ENCODE measurements around the gene LPAR1.

LPAR1 gene

DNA sequence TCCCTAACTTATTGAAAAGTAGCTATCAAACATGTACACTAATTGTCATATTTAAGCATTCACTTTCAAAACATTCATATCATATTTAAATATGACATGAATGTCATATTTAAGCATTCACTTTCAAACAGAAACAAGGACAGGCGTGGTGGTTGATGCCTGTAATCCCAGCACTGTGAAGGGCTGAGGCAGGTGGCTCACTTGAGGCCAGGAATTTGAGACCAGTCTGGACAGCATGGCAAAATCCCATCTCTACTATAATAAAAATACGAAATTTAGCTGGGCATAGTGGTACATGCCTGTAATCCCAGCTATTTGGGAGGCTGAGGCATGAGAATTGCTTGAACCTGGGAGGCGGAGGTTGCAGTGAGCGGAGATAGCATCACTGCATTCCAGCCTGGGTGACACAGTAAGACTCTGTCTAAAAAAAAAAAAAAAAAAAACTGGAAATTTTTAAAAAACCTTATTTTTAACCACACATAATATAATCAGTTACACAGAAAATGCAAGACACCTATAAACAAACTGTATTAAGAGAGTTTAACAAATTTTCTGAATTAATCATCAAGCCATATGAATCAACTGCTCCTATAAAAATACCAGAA is 88.1 kb downstream of the LPAR1 start:
- no peak for DNase-seq

DNA sequence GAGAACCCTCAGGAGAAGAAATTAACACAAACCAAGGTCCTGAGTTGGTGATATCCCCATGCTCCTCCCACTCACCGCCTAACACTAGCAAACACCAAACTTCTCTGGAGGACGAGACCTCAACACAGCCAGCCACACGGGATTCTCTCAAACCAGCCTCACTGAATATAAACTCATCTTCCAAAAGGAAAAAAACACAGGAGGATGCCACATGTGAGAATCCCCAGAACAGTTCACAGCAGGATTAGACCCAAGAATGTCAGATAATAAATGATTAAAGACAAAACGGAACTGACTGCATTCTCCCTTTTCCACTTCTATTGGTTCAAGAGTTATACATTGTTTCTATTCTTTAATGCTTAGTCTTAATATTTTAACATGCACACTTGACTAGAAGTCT is 89.2 kb downstream of the LPAR1 start:
- no peak for DNase-seq

- no peak for DNase-seq
Observed at GRCh38 chr9:110947491-110948044, 90.7 kb downstream of the LPAR1 start.

DNA sequence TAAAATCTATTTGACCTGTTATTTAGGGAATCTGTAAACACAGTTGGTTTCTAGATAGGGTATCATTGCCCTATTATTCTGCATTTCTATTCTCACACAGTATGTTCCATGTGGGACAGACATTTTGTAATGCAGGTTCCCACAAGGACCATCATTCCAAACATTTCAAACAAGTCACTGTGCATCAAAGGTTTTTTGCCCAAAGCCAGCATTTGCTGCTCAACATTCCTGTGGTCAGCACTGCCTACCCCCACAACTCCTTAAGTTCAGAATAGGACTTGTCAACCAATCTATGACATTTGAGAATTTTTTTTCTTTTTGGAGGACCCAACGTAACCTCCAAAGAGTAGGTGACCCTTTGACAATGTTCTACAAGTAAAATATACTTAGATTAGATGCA is 95.7 kb downstream of the LPAR1 start:
- no peak for DNase-seq

DNA sequence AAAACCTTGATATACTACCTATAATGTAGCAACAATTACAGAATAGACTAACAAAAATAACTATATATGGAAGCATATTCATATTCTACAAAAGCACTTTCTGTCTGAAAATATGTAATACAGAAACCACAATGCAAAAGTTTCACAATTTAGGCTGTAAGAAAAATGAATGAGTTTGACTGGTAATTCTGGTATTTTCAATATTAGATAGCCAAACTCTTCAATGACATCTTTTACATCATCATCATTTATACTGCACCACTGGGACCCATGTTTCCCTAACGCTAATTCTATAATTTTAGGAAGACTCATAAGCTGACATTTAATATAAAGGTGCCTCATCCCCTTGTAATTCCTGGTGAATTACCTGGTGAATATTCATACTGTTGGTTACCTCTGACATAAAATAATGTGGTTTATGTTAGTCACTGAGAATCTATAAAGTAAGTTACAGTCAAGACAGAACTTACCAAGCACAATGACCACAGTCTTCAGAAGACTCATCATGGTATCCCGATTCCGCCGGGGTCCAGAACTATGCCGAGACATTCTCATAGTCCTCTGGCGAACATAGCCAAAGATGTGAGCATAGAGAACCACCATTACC is 97.2 kb downstream of the LPAR1 start:
- no peak for DNase-seq

DNA sequence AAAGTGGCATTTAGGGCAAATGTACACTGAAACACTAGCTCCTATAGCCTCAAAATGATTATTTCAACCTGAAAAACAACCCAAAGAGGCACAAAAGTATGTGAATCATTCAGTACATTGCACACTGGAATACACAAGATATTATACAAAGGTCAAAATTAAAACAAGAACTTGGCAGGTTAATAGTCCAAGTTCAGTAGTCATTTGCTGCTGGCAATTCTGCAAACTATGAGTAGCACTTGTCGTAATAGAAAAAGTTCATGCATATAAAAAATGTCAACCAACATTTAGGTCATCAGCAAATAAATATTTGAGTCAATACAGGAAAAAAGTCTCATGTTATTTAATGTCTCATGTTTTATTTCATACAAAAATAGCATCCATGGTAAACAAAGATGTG is 98.7 kb downstream of the LPAR1 start:
- no peak for DNase-seq

DNA sequence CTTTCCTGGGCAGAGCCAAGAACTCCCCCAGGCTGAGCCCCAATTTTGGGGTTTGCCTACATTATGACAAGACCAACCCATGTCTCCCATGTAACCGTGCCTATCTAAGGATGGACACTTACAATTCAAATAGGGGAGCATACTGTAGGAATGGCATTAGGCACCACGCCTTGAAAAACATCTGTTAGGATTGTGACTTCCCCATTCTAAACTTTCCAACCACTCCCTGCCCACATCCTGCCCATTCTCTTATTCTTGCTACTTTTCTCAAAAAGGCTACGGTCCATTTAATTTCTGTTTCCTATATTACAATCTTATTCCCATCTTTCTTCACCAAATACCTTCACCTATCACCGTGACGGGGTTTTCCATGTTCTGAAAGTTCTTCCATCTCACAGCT is 99.2 kb downstream of the LPAR1 start:
- no peak for DNase-seq

DNA sequence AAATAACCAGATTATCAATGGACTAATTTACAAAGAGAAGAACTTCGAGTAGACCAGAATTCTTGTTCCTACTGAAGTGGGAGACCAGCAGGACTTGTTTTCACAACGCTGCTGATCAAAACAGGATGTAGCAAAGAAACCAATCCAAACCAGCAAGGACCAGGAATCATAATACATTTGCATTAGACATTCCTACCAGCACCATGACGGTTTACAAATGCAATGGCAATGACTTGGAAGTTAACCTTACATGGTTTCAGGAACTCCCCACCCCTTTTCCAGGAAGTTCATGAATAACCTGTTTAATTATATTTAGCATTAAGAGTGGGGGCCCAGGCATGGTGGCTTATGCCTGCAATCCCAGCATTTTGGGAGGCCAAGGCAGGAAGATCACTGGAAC is 100.0 kb downstream of the LPAR1 start:
- DNase-seq, result no peak

DNA sequence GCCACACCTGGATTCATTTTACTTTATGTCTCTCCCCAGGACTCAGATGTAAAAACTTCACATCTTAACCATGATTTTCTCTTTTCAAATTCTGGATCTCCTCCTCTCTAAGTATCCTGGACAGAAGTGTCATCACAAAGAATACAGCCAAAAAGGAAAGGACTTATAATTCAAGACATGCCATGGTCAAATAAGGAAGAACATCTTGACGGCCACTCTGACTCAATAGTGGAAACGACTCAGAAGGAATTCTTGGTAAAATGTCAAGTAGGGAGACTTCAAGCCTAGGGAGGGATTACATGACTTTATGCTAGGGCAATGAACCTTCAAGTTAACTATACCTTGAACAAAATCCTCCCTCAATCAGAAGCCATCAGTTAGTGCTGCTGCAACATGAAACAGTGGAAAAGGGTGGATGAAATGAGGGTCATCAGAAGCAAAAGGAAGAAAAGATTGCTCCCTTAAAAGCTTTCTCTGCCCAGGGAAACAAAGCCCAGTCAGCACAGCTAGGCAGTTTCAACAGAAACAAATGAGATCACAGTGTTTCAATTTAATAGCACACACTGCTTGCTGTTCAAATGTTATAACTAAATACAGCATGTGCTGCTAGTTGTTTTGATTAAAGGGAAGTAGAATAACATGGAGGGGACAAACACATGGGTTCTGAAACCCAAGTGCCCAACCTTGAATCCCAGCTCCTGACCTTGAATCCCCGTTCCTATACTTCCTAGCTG is 101.4 kb downstream of the LPAR1 start:
- DNase-seq, result no peak

DNA sequence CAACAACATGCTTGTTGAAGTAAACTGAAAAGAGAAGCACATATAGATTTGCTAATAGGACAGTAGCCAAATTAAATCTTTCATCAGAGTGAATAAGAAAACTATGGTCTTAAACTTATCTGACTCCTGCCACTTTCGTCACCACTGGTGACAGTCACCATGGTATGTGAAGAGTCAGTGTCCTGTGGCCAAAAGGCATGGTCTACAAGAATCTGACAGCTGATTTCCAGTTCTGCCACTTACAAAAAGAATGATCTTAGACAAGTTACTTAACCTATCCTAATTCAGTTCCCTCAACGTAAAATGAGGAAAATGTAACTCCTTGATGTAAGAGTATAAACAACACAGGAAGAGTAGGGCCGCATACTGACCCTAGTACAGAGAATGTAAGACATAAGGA is 102.0 kb downstream of the LPAR1 start:
- DNase-seq, result no peak

GRCh38 chr9:110935829-110936228 is 102.4 kb downstream of the LPAR1 start:
- no peak for DNase-seq

- DNase-seq, result no peak
Observed at GRCh38 chr9:110933350-110934001, 104.8 kb downstream of the LPAR1 start.

DNA sequence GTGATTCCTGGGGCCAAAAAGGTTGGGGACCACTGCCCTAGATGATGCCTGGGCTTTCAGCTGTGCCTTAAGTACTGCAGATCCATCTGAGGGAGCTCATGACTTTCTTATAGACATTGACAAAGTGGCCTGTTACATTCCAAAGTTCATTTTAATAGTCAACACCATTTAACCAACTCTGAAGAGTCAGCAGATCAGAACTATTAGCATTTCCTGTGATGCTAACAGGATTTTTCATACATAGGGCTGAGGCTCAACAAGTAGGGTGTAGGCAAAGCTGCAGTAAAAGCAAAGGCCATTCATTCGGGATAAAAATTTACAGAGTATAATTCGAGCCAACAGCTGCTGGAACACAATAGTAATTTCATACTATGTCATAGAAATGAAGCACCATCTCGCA is 105.4 kb downstream of the LPAR1 start:
- no peak for DNase-seq

- no peak for DNase-seq
Observed at GRCh38 chr9:110928599-110928998, 109.7 kb downstream of the LPAR1 start.

DNA sequence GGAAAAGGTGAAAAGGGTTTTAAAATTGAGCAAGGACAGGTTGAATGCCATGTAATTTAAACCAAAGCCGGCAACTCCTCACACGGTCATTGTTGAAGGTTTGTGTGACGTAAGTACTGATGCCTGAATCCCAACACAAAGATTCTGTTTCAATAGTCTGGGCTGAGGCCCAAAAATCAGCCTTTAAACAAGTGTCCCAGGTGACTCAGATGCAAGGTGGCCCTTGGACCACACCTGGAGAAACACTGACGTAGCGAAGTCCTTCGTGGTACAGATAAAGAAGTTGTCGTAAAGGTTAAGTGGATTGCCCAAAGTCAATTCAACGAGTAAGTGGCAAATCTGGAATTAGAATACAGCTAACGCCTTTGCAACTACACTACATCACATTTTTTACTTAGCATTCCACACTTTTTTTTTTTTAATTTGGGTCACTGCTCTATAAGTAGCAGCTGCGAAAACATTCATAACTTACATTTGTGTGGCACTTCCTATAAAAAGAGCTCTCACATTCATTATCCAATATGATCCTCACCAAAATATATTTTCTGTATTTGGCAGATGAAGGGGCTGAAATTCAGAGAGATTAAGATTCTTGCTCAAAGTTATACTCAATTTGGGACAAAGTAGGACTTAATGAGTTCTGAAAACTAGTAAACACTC is 111.3 kb downstream of the LPAR1 start:
- no peak for DNase-seq

- no peak for DNase-seq
Observed at GRCh38 chr9:110923601-110924000, 114.7 kb downstream of the LPAR1 start.

- DNase-seq, result no peak
Observed at GRCh38 chr9:110922145-110922544, 116.1 kb downstream of the LPAR1 start.

GRCh38 chr9:110921705-110922104 is 116.6 kb downstream of the LPAR1 start:
- DNase-seq, result no peak

- no peak for DNase-seq
Observed at GRCh38 chr9:110919609-110920008, 118.7 kb downstream of the LPAR1 start.

DNA sequence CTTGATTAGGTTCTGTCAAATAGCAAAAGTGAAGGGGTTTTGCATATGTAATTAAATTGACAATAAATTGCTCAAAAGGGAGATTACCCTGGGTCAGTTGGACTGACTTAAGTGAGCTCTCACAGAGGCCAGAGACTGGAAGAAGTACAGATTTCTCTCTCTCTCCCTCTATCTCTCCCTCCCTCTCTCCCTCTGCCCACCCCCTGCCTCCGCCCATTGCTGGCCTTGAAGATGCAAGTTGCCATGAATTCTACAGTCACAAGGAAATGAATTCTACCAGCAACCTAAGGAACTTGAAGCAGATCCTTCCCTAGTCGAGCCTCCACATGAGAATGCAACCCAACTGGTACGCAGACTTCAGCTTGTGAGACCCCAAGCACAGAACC is 119.2 kb downstream of the LPAR1 start:
- DNase-seq, result no peak

DNA sequence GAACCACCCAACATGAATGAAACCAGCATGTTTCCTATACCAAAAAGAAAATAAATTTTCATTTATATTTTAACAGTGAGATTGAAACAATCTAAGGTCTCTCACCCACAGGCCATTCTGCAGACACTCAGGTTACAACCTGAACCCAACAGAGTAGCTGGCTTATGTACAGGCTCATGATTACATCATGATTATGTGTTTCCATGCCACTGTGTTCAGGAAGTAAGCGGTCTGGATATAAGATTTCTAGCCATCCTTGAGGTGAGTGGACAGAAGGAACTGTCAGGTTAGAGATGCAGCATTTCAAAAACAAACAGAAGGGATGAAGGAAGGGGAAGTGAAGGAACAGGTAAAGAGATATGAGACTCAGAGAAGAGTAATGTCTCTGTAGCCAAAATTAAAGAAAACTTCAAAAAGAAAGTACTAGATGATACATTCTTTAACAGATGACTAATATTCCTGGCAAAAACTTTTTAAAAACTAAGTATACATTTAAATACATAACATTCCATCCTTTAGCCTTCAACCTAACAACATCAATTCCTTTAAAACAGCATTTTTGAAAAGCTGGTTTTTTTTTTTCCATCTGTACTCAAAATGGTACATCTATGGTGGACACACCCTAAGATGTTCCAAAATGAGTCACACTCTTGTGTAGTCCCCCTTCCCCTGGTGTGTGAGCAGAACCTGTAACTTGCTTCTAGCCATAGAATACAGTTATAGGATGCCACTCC is 119.8 kb downstream of the LPAR1 start:
- DNase-seq, result no peak

GRCh38 chr9:110916403-110916802 is 121.9 kb downstream of the LPAR1 start:
- no peak for DNase-seq
